DOHH2 (cell line): ENCODE data around the gene SORBS2.
"Not testable (repeated sequence)": the region's sequence is repeated elsewhere in the genome, so short reads cannot be mapped to it uniquely, and the experiment has no call there.

Experiments used
- H3F3A ChIP-seq: fragments of 200-600 bp; sonication (generic), shearing (Covaris generic); 2 replicates; pipeline ENCODE4 v1.6.0; 2016; ENCODE audit warnings: antibody characterized with exemption, mild to moderate bottlenecking; ENCODE audit not compliant: control insufficient read depth, insufficient read depth
- H3K27ac ChIP-seq: fragments of 200-600 bp; sonication (generic); 2 replicates; pipeline ENCODE4 v1.5.1; 2014; ENCODE audit warnings: low read depth, mild to moderate bottlenecking, low read length, moderate library complexity
- H3K27me3 ChIP-seq: fragments of 200-600 bp; sonication (generic); 2 replicates; pipeline ENCODE4 v1.6.1; 2014; ENCODE audit warnings: mild to moderate bottlenecking, low read length, mixed read lengths; ENCODE audit not compliant: control insufficient read depth
- H3K36me3 ChIP-seq: fragments of 200-600 bp; sonication (generic); 2 replicates; pipeline ENCODE4 v1.6.1; 2014; ENCODE audit warnings: mild to moderate bottlenecking, low read length, moderate library complexity, mixed read lengths; ENCODE audit not compliant: control insufficient read depth
- H3K4me1 ChIP-seq: fragments of 200-600 bp; sonication (generic); 2 replicates; pipeline ENCODE4 v1.6.1; 2014; ENCODE audit warnings: mild to moderate bottlenecking, low read length, mixed read lengths; ENCODE audit not compliant: control insufficient read depth
- H3K4me2 ChIP-seq: fragments of 200-600 bp; sonication (generic); 2 replicates; pipeline ENCODE4 v1.6.0; 2014; ENCODE audit warnings: mild to moderate bottlenecking, low read length, moderate library complexity
- H3K4me3 ChIP-seq: fragments of 200-600 bp; sonication (generic); 2 replicates; pipeline ENCODE4 v1.5.1; 2014; ENCODE audit warnings: mild to moderate bottlenecking, low read length, mixed read lengths
- H3K79me2 ChIP-seq: fragments of 200-600 bp; sonication (generic); 2 replicates; pipeline ENCODE4 v1.6.1; 2014; ENCODE audit warnings: mild to moderate bottlenecking, low read length, mixed read lengths; ENCODE audit not compliant: control insufficient read depth
- H3K9me2 ChIP-seq: fragments of 200-600 bp; sonication (generic); replicated peaks from 2 replicates; pipeline ENCODE4 v1.6.1; 2014; ENCODE audit warnings: mild to moderate bottlenecking, low read length, mixed read lengths; ENCODE audit not compliant: control insufficient read depth
- H3K9me3 ChIP-seq: fragments of 200-600 bp; sonication (generic); 2 replicates; pipeline ENCODE4 v1.6.1; 2014; ENCODE audit warnings: antibody characterized with exemption, low read length, mixed read lengths; ENCODE audit not compliant: control insufficient read depth, insufficient read depth
- H4K20me1 ChIP-seq: fragments of 200-600 bp; sonication (generic); 2 replicates; pipeline ENCODE4 v1.6.0; 2014; ENCODE audit warnings: low read depth, mild to moderate bottlenecking, antibody characterized with exemption, low read length, moderate library complexity; ENCODE audit not compliant: control insufficient read depth, insufficient read depth
- CTCF ChIP-seq: fragments of 200-600 bp; sonication (generic); IDR thresholded peaks from one replicate; pipeline ENCODE4 v1.5.1; 2014; ENCODE audit warnings: antibody characterized with exemption, mild to moderate bottlenecking, low read depth, low read length; ENCODE audit not compliant: poor library complexity, severe bottlenecking
- EZH2phosphoT487 ChIP-seq: fragments of 200-600 bp; sonication (generic); IDR thresholded peaks from 2 replicates; pipeline ENCODE4 v1.6.1; 2017; ENCODE audit warnings: borderline replicate concordance, mild to moderate bottlenecking, antibody characterized with exemption, low read length, moderate library complexity, mixed read lengths

SORBS2 gene

GRCh38 chr4:185709802-185710486 is 102.0 kb downstream of the SORBS2 start:
- H3K27ac ChIP-seq = no peak overlapping the region
- no peak overlapping the region for H3K4me3 ChIP-seq
- no peaks in the 10 kb centered on the region for H3K9me3 ChIP-seq
- H3K9me2 ChIP-seq = no peaks in the 10 kb centered on the region
- TF ChIP-seq EZH2phosphoT487 = no peak
- no peaks in the 10 kb centered on the region for H3F3A ChIP-seq
- H4K20me1 ChIP-seq = no peaks in the 10 kb centered on the region
- no peaks in the 10 kb centered on the region for H3K27me3 ChIP-seq
- no peak overlapping the region for H3K4me2 ChIP-seq
- H3K36me3 ChIP-seq = no peaks in the 10 kb centered on the region
- H3K79me2 ChIP-seq = no peaks in the 10 kb centered on the region
- no peaks in the 10 kb centered on the region for H3K4me1 ChIP-seq

GRCh38 chr4:185708348-185708747 is 103.6 kb downstream of the SORBS2 start:
- no peaks in the 10 kb centered on the region for H3K9me2 ChIP-seq
- H3F3A ChIP-seq = no peaks in the 10 kb centered on the region
- H3K27me3 ChIP-seq = no peaks in the 10 kb centered on the region
- no peaks in the 10 kb centered on the region for H3K9me3 ChIP-seq
- H3K4me1 ChIP-seq = no peaks in the 10 kb centered on the region
- no peaks in the 10 kb centered on the region for H4K20me1 ChIP-seq
- no peaks in the 10 kb centered on the region for H3K36me3 ChIP-seq
- no peak overlapping the region for H3K27ac ChIP-seq
- no peak overlapping the region for H3K4me2 ChIP-seq
- TF ChIP-seq CTCF (no peak), EZH2phosphoT487 (no peak)
- H3K4me3 ChIP-seq = no peak overlapping the region
- no peaks in the 10 kb centered on the region for H3K79me2 ChIP-seq

GRCh38 chr4:185707622-185708021 is 104.4 kb downstream of the SORBS2 start:
- H3K4me3 ChIP-seq, H3K4me2 ChIP-seq, H3K79me2 ChIP-seq, H4K20me1 ChIP-seq, H3K4me1 ChIP-seq, H3K9me3 ChIP-seq, H3K27me3 ChIP-seq, H3K36me3 ChIP-seq, H3F3A ChIP-seq, H3K27ac ChIP-seq, H3K9me2 ChIP-seq: not testable (repeated sequence)

- Histone ChIP-seq H3K4me3 (no peak overlapping the region), H3K79me2 (no peaks in the 10 kb centered on the region), H3K4me1 (no peaks in the 10 kb centered on the region), H3K4me2 (no peak overlapping the region), H3K9me3 (no peaks in the 10 kb centered on the region), H3K36me3 (no peaks in the 10 kb centered on the region), H3F3A (no peaks in the 10 kb centered on the region), H3K27me3 (no peaks in the 10 kb centered on the region), H3K9me2 (no peaks in the 10 kb centered on the region), H3K27ac (no peak overlapping the region), H4K20me1 (no peaks in the 10 kb centered on the region)
- TF ChIP-seq CTCF (no peak), EZH2phosphoT487 (no peak)
These were observed 109.8 kb downstream of the SORBS2 start for GRCh38 chr4:185702147-185702663.
